IPS-18a (cell line): ENCODE data around the gene PNMA8B.

Experiments
- H3K27ac ChIP-seq: one replicate; pipeline ENCODE4 v1.5.1; 2013; ENCODE audit warnings: low read length
- H3K27me3 ChIP-seq: one replicate; pipeline ENCODE4 v1.6.1; 2013; ENCODE audit warnings: mild to moderate bottlenecking, low read length; ENCODE audit not compliant: control insufficient read depth, insufficient read depth
- H3K36me3 ChIP-seq: one replicate; pipeline ENCODE4 v1.6.1; 2013; ENCODE audit warnings: low read depth, low read length; ENCODE audit not compliant: control insufficient read depth
- H3K4me1 ChIP-seq: one replicate; pipeline ENCODE4 v1.6.1; 2013; ENCODE audit warnings: low read depth, low read length; ENCODE audit not compliant: control insufficient read depth
- H3K4me3 ChIP-seq: one replicate; pipeline ENCODE4 v1.5.1; 2013; ENCODE audit warnings: low read length
- H3K9ac ChIP-seq: one replicate; pipeline ENCODE4 v1.6.1; 2013; ENCODE audit warnings: mild to moderate bottlenecking, low read length, moderate library complexity
- H3K9me3 ChIP-seq: one replicate; pipeline ENCODE4 v1.6.1; 2013; ENCODE audit warnings: low read depth, low read length; ENCODE audit not compliant: control insufficient read depth

Gene PNMA8B

GRCh38 chr19:46461537-46461936 is 34.1 kb downstream of the PNMA8B start:
- H3K4me1 ChIP-seq, result no peaks in the 10 kb centered on the region
- no peak overlapping the region for H3K9ac ChIP-seq

GRCh38 chr19:46460981-46461380 is 34.7 kb downstream of the PNMA8B start:
- Histone ChIP-seq H3K36me3 (no peaks in the 10 kb centered on the region), H3K27ac (no peak overlapping the region), H3K4me3 (no peak overlapping the region), H3K9me3 (no peaks in the 10 kb centered on the region), H3K4me1 (no peaks in the 10 kb centered on the region), H3K27me3 (no peaks in the 10 kb centered on the region), H3K9ac (no peak overlapping the region)

More at GRCh38 chr19:46461537-46461936, 34.1 kb downstream of the PNMA8B start:
- Histone ChIP-seq H3K9me3 (no peaks in the 10 kb centered on the region), H3K4me3 (no peak overlapping the region), H3K36me3 (no peaks in the 10 kb centered on the region), H3K27ac (no peak overlapping the region), H3K27me3 (no peaks in the 10 kb centered on the region)

- H3K27ac ChIP-seq, result no peak overlapping the region
- H3K36me3 ChIP-seq, result no peaks in the 10 kb centered on the region
- no peaks in the 10 kb centered on the region for H3K9me3 ChIP-seq
- no peak overlapping the region for H3K4me3 ChIP-seq
- no peak overlapping the region for H3K9ac ChIP-seq
- no peaks in the 10 kb centered on the region for H3K4me1 ChIP-seq
- H3K27me3 ChIP-seq, result no peaks in the 10 kb centered on the region
Observed at GRCh38 chr19:46460055-46460454, 35.6 kb downstream of the PNMA8B start.

- Histone ChIP-seq H3K4me1 (no peaks in the 10 kb centered on the region), H3K27me3 (no peaks in the 10 kb centered on the region), H3K4me3 (no peak overlapping the region), H3K27ac (no peak overlapping the region), H3K36me3 (no peaks in the 10 kb centered on the region), H3K9ac (no peak overlapping the region), H3K9me3 (no peaks in the 10 kb centered on the region)
Observed at GRCh38 chr19:46456930-46457329, 38.7 kb downstream of the PNMA8B start.

GRCh38 chr19:46454244-46454643 is 41.4 kb downstream of the PNMA8B start:
- Histone ChIP-seq H3K9me3 (no peaks in the 10 kb centered on the region), H3K27ac (no peak overlapping the region), H3K27me3 (no peaks in the 10 kb centered on the region), H3K4me1 (no peaks in the 10 kb centered on the region), H3K36me3 (no peaks in the 10 kb centered on the region), H3K4me3 (no peak overlapping the region), H3K9ac (no peak overlapping the region)

- Histone ChIP-seq H3K36me3 (no peaks in the 10 kb centered on the region), H3K27me3 (no peaks in the 10 kb centered on the region), H3K27ac (no peak overlapping the region), H3K4me1 (no peaks in the 10 kb centered on the region), H3K4me3 (no peak overlapping the region), H3K9ac (no peak overlapping the region), H3K9me3 (no peaks in the 10 kb centered on the region)
Observed at GRCh38 chr19:46453661-46454060, 42.0 kb downstream of the PNMA8B start.

GRCh38 chr19:46452186-46452585 is 43.5 kb downstream of the PNMA8B start:
- no peaks in the 10 kb centered on the region for H3K36me3 ChIP-seq
- no peak overlapping the region for H3K4me3 ChIP-seq
- H3K9me3 ChIP-seq, result no peaks in the 10 kb centered on the region
- no peak overlapping the region for H3K27ac ChIP-seq
- H3K4me1 ChIP-seq, result no peaks in the 10 kb centered on the region
- H3K9ac ChIP-seq, result no peak overlapping the region
- H3K27me3 ChIP-seq, result no peaks in the 10 kb centered on the region

- H3K27me3 ChIP-seq, result no peaks in the 10 kb centered on the region
- H3K36me3 ChIP-seq, result no peaks in the 10 kb centered on the region
- no peak overlapping the region for H3K4me3 ChIP-seq
- H3K9me3 ChIP-seq, result no peaks in the 10 kb centered on the region
- H3K4me1 ChIP-seq, result no peaks in the 10 kb centered on the region
- H3K9ac ChIP-seq, result no peak overlapping the region
- H3K27ac ChIP-seq, result no peak overlapping the region
Observed at GRCh38 chr19:46451352-46451751, 44.3 kb downstream of the PNMA8B start.

GRCh38 chr19:46450737-46451136 is 44.9 kb downstream of the PNMA8B start:
- Histone ChIP-seq H3K4me3 (no peak overlapping the region), H3K9ac (no peak overlapping the region), H3K27ac (no peak overlapping the region), H3K4me1 (no peaks in the 10 kb centered on the region), H3K27me3 (no peaks in the 10 kb centered on the region), H3K36me3 (no peaks in the 10 kb centered on the region), H3K9me3 (no peaks in the 10 kb centered on the region)

GRCh38 chr19:46449228-46449627 is 46.4 kb downstream of the PNMA8B start:
- no peaks in the 10 kb centered on the region for H3K27me3 ChIP-seq
- no peaks in the 10 kb centered on the region for H3K4me1 ChIP-seq
- no peak overlapping the region for H3K9ac ChIP-seq
- H3K9me3 ChIP-seq, result no peaks in the 10 kb centered on the region
- H3K4me3 ChIP-seq, result no peak overlapping the region
- no peak overlapping the region for H3K27ac ChIP-seq
- H3K36me3 ChIP-seq, result no peaks in the 10 kb centered on the region

GRCh38 chr19:46448601-46449000 is 47.1 kb downstream of the PNMA8B start:
- Histone ChIP-seq H3K27me3 (no peaks in the 10 kb centered on the region), H3K27ac (no peak overlapping the region), H3K36me3 (no peaks in the 10 kb centered on the region), H3K4me1 (no peaks in the 10 kb centered on the region), H3K9ac (no peak overlapping the region), H3K9me3 (no peaks in the 10 kb centered on the region), H3K4me3 (no peak overlapping the region)

GRCh38 chr19:46447824-46448223 is 47.8 kb downstream of the PNMA8B start:
- no peaks in the 10 kb centered on the region for H3K36me3 ChIP-seq
- no peak overlapping the region for H3K27ac ChIP-seq

More at GRCh38 chr19:46447824-46448223, 47.8 kb downstream of the PNMA8B start:
- no peaks in the 10 kb centered on the region for H3K27me3 ChIP-seq
- H3K9ac ChIP-seq, result no peak overlapping the region
- no peaks in the 10 kb centered on the region for H3K9me3 ChIP-seq
- no peaks in the 10 kb centered on the region for H3K4me1 ChIP-seq
- no peak overlapping the region for H3K4me3 ChIP-seq
